Renal pelvis (tissue), 4 donors: ENCODE results near the gene CSRNP3. TPM values are rescaled to one million over a fixed set of nuclear protein-coding genes. Genes with fewer than 3 reads are reported as not detected.

ENCODE experiments used
- DNase-seq: peaks from one replicate; pipeline ENCODE4 v3.0.0-alpha.2; 2013
- polyA plus RNA-seq, 3 donors: library from polyadenylated mRNA; unstranded; fragments of 120-200 nt; gene quantifications; one replicate each; pipeline ENCODE4 v1.2.1, GENCODE V29; 2013; ENCODE audit not compliant: insufficient read length in 3 of 3

CSRNP3 gene
- polyA plus RNA-seq, 3 donors: 8.8 to 10.2 (median 9.2) TPM

GRCh38 chr2:165679621-165680020 lies 210.1 kb downstream of the CSRNP3 start:
- DNase-seq: no peak

- DNase-seq: peak; percentile 12
Measured at GRCh38 chr2:165681841-165682240, 212.3 kb downstream of the CSRNP3 start.

- DNase-seq: no peak
Measured at GRCh38 chr2:165682546-165682945, 213.0 kb downstream of the CSRNP3 start.

GRCh38 chr2:165686800-165687199 lies 217.3 kb downstream of the CSRNP3 start:
- no peak for DNase-seq

- no peak for DNase-seq
Measured at GRCh38 chr2:165687426-165688002, 218.0 kb downstream of the CSRNP3 start.

GRCh38 chr2:165691615-165692014 lies 222.1 kb downstream of the CSRNP3 start:
- DNase-seq: no peak

GRCh38 chr2:165692906-165693305 lies 223.4 kb downstream of the CSRNP3 start:
- no peak for DNase-seq

- DNase-seq: no peak
Measured at GRCh38 chr2:165693838-165694237, 224.3 kb downstream of the CSRNP3 start.

- peak; percentile 5 for DNase-seq
Measured at GRCh38 chr2:165697748-165698443, 228.4 kb downstream of the CSRNP3 start.

GRCh38 chr2:165698444-165698884 lies 229.0 kb downstream of the CSRNP3 start:
- peak; percentile 53 for DNase-seq

- DNase-seq: no peak
Measured at GRCh38 chr2:165699946-165700345, 230.4 kb downstream of the CSRNP3 start.

GRCh38 chr2:165700531-165700930 lies 231.0 kb downstream of the CSRNP3 start:
- DNase-seq: no peak

- no peak for DNase-seq
Measured at GRCh38 chr2:165701147-165701546, 231.6 kb downstream of the CSRNP3 start.

GRCh38 chr2:165706960-165707487 lies 237.5 kb downstream of the CSRNP3 start:
- DNase-seq: no peak

- no peak for DNase-seq
Measured at GRCh38 chr2:165716091-165716490, 246.6 kb downstream of the CSRNP3 start.

GRCh38 chr2:165718610-165719210 lies 249.2 kb downstream of the CSRNP3 start:
- DNase-seq: no peak

- no peak for DNase-seq
Measured at GRCh38 chr2:165720511-165720910, 251.0 kb downstream of the CSRNP3 start.

- no peak for DNase-seq
Measured at GRCh38 chr2:165725421-165725820, 255.9 kb downstream of the CSRNP3 start.

Other genes with a start within 250 kb of the CSRNP3 start
- gene SCN2A, start 230.3 kb upstream of the CSRNP3 start, polyA plus RNA-seq: 1 to 10 TPM; 1.3 to 3.2 (median 2.8) TPM